Measurements from ENCODE around the gene GSTM4.
A peak's percentile ranks its signal among the peaks of the same experiment; 100 is the strongest.

The GSTM4 gene

GRCh38 chr1:109624201-109625010, 31.5 kb upstream of the GSTM4 start:
- DNase-seq (ENCODE audit: low spot score): no peak

- DNase-seq (ENCODE audit: low spot score): no peak
Measured at GRCh38 chr1:109625176-109625575, 30.7 kb upstream of the GSTM4 start.

GRCh38 chr1:109625601-109626560, 30.0 kb upstream of the GSTM4 start:
- DNase-seq (ENCODE audit: low spot score): no peak

GRCh38 chr1:109626682-109627408, 29.1 kb upstream of the GSTM4 start:
- DNase-seq (ENCODE audit: low spot score): no peak

GRCh38 chr1:109627692-109628399, 28.1 kb upstream of the GSTM4 start:
- DNase-seq (ENCODE audit: low spot score): no peak

GRCh38 chr1:109628540-109629321, 27.2 kb upstream of the GSTM4 start:
- no peak for DNase-seq (ENCODE audit: low spot score)

GRCh38 chr1:109629372-109630030, 26.4 kb upstream of the GSTM4 start:
- DNase-seq (ENCODE audit: low spot score): no peak

- no peak for DNase-seq (ENCODE audit: low spot score)
Measured at GRCh38 chr1:109630081-109630897, 25.6 kb upstream of the GSTM4 start.

GRCh38 chr1:109630898-109631512, 24.9 kb upstream of the GSTM4 start:
- no peak for DNase-seq (ENCODE audit: low spot score)

GRCh38 chr1:109631513-109632505, 24.1 kb upstream of the GSTM4 start:
- no peak for DNase-seq (ENCODE audit: low spot score)

GRCh38 chr1:109632671-109633346, 23.1 kb upstream of the GSTM4 start:
- no peak for DNase-seq (ENCODE audit: low spot score)

GRCh38 chr1:109634292-109634691, 21.6 kb upstream of the GSTM4 start:
- DNase-seq (ENCODE audit: low spot score): no peak

GRCh38 chr1:109634771-109635750, 20.8 kb upstream of the GSTM4 start:
- DNase-seq (ENCODE audit: low spot score): no peak

- DNase-seq (ENCODE audit: low spot score): no peak
Measured at GRCh38 chr1:109635862-109636200, 20.1 kb upstream of the GSTM4 start.

- peak; percentile 64 for DNase-seq (ENCODE audit: low spot score)
Measured at GRCh38 chr1:109636201-109636952, 19.5 kb upstream of the GSTM4 start.
